Kasumi-1 (cell line): ENCODE results near the gene PARD3B.
"Not testable (repeated sequence)": the region's sequence is repeated elsewhere in the genome, so short reads cannot be mapped to it uniquely, and the experiment has no call there.

Experiments
- DNase-seq, 2 experiments: peaks; one replicate each; lab custom pipeline; 2025; lab: John Stamatoyannopoulos, UW

Gene PARD3B

GRCh38 chr2:204542982-204543608 is 2.2 kb upstream of the PARD3B start:
- no peak for DNase-seq

- no peak for DNase-seq
Measured at GRCh38 chr2:204545861-204546735, 823 bp downstream of the PARD3B start.

- no peak for DNase-seq
Measured at GRCh38 chr2:204550751-204551511, 5.7 kb downstream of the PARD3B start.

GRCh38 chr2:204551512-204551863 is 6.2 kb downstream of the PARD3B start:
- DNase-seq, result no peak

- no peak for DNase-seq
Measured at GRCh38 chr2:204557604-204558003, 12.3 kb downstream of the PARD3B start.

GRCh38 chr2:204559358-204559757 is 14.1 kb downstream of the PARD3B start:
- DNase-seq, result not testable (repeated sequence)

GRCh38 chr2:204560902-204561301 is 15.6 kb downstream of the PARD3B start:
- DNase-seq, result no peak

GRCh38 chr2:204561771-204562170 is 16.5 kb downstream of the PARD3B start:
- DNase-seq, result no peak

GRCh38 chr2:204566439-204566838 is 21.2 kb downstream of the PARD3B start:
- DNase-seq, result no peak

GRCh38 chr2:204570421-204570820 is 25.1 kb downstream of the PARD3B start:
- DNase-seq, result no peak

- DNase-seq, result no peak
Measured at GRCh38 chr2:204571041-204571440, 25.8 kb downstream of the PARD3B start.

GRCh38 chr2:204571911-204572310 is 26.6 kb downstream of the PARD3B start:
- DNase-seq, result no peak

GRCh38 chr2:204573221-204573620 is 27.9 kb downstream of the PARD3B start:
- no peak for DNase-seq

GRCh38 chr2:204574486-204574885 is 29.2 kb downstream of the PARD3B start:
- no peak for DNase-seq

- DNase-seq, result no peak
Measured at GRCh38 chr2:204575463-204575862, 30.2 kb downstream of the PARD3B start.

GRCh38 chr2:204576362-204576979 is 31.2 kb downstream of the PARD3B start:
- DNase-seq, result no peak

- no peak for DNase-seq
Measured at GRCh38 chr2:204578928-204579598, 33.8 kb downstream of the PARD3B start.

- no peak for DNase-seq
Measured at GRCh38 chr2:204581946-204582345, 36.7 kb downstream of the PARD3B start.

GRCh38 chr2:204583773-204584172 is 38.5 kb downstream of the PARD3B start:
- no peak for DNase-seq

- DNase-seq, result no peak
Measured at GRCh38 chr2:204585930-204586329, 40.7 kb downstream of the PARD3B start.

GRCh38 chr2:204586444-204587180 is 41.3 kb downstream of the PARD3B start:
- no peak for DNase-seq
